A549 (cell line): ENCODE results near the gene SLC2A2. TPM values are rescaled to one million over a fixed set of nuclear protein-coding genes. Genes with fewer than 3 reads are reported as not detected.

Source experiments
- ATAC-seq, 2 experiments: fragments of 200-7000 bp in 1 of 2; fragments of >200 bp in 1 of 2; cut with Nextera tagmentation in 1 of 2; cut with Tn5 transposase in 1 of 2; 3 replicates each; pipeline versions ENCODE4 v1.8.0 to v1.9.1; 2018 to 2020; ENCODE audit warnings: mild to moderate bottlenecking in 1 of 2, moderate library complexity in 1 of 2
- CTCF ChIA-PET: fragments of 300-600 bp; sonication (Branson Sonifier 250); formaldehyde crosslinking; extraction: SDS; loops from one replicate; lab custom pipeline; 2021; ENCODE audit warnings: antibody characterized with exemption, inconsistent platforms; lab: Yijun Ruan, JAX
- POLR2A ChIA-PET: fragments of 350-600 bp; formaldehyde crosslinking; extraction: SDS; loops from one replicate; lab custom pipeline; 2021; ENCODE audit warnings: antibody characterized with exemption, inconsistent platforms; lab: Yijun Ruan, JAX
- DNase-seq, 2 experiments: peaks; one replicate each; pipeline versions ENCODE4 v3.0.0 to v3.0.0-alpha.2; 2011 to 2016; ENCODE audit warnings: low read depth in 1 of 2, low spot score in 1 of 2
- FAIRE-seq: peaks from 2 replicates; lab custom pipeline; 2011; peaks lifted over from hg19 to GRCh38; lab: Jason Lieb, UNC
- H3K27ac ChIP-seq, 2 experiments: fragments of >200 bp; sonication (Bioruptor Twin); formaldehyde crosslinking; 3 replicates each; pipeline ENCODE4 v1.5.1; 2016 to 2017
- H3K4me1 ChIP-seq: fragments of >200 bp; sonication (Bioruptor Twin); formaldehyde crosslinking; 3 replicates; pipeline ENCODE4 v1.6.1; 2016
- H3K4me2 ChIP-seq: fragments of >200 bp; sonication (Bioruptor Twin); formaldehyde crosslinking; 3 replicates; pipeline ENCODE4 v1.6.1; 2016
- H3K4me3 ChIP-seq: fragments of >200 bp; sonication (Bioruptor Twin); formaldehyde crosslinking; 3 replicates; pipeline ENCODE4 v1.5.1; 2016
- H3K9me3 ChIP-seq: fragments of >200 bp; sonication (Bioruptor Twin); formaldehyde crosslinking; 3 replicates; pipeline ENCODE4 v1.6.1; 2016
- CBX2 ChIP-seq: fragments of 200-600 bp; sonication (generic); IDR thresholded peaks from 2 replicates; pipeline ENCODE4 v1.6.1; 2016; ENCODE audit warnings: low read depth, mild to moderate bottlenecking, borderline replicate concordance
- EHF ChIP-seq: fragments of 250-450 bp; sonication (Bioruptor Pico); IDR thresholded peaks from 2 replicates; pipeline ENCODE4 v1.5.0; 2020; ENCODE audit warnings: mild to moderate bottlenecking
- ESRRA ChIP-seq: fragments of 150-350 bp; IDR thresholded peaks from 2 replicates; pipeline ENCODE4 v1.6.1; 2014; ENCODE audit warnings: mild to moderate bottlenecking, low read length, borderline replicate concordance
- FOSL2 ChIP-seq, 2 experiments: fragments of 450-650 bp in 1 of 2; fragments of >200 bp in 1 of 2; sonication (Bioruptor Twin) in 1 of 2; formaldehyde crosslinking; IDR thresholded peaks; 2 replicates each; pipeline versions ENCODE4 v1.5.0 to v1.6.1; 2016 to 2020; ENCODE audit warnings: mild to moderate bottlenecking in 1 of 2, moderate library complexity in 1 of 2
- FOXS1 ChIP-seq: fragments of 250-450 bp; sonication (Bioruptor Pico); IDR thresholded peaks from 2 replicates; pipeline ENCODE4 v1.5.0; 2020; ENCODE audit warnings: mild to moderate bottlenecking, moderate library complexity
- GATA3 ChIP-seq: IDR thresholded peaks from 2 replicates; pipeline ENCODE4 v1.6.1; 2012; ENCODE audit warnings: borderline replicate concordance
- HDAC2 ChIP-seq: fragments of 200-600 bp; sonication (generic); IDR thresholded peaks from 2 replicates; pipeline ENCODE4 v1.6.1; 2016
- HOXB13 ChIP-seq: fragments of 250-450 bp; sonication (Bioruptor Pico); IDR thresholded peaks from 2 replicates; pipeline ENCODE4 v1.5.0; 2020; ENCODE audit warnings: low read depth, mild to moderate bottlenecking, moderate library complexity
- HOXB5 ChIP-seq: fragments of 250-450 bp; sonication (Bioruptor Pico); IDR thresholded peaks from 2 replicates; pipeline ENCODE4 v1.5.0; 2020; ENCODE audit warnings: mild to moderate bottlenecking, moderate library complexity
- JUN ChIP-seq, 2 experiments: fragments of >200 bp; sonication (Bioruptor Twin); formaldehyde crosslinking; IDR thresholded peaks; 2 replicates in 1 of 2; 3 replicates in 1 of 2; pipeline ENCODE4 v1.6.1; 2016 to 2017
- JUNB ChIP-seq: fragments of >200 bp; sonication (Bioruptor Twin); formaldehyde crosslinking; IDR thresholded peaks from 2 replicates; pipeline ENCODE4 v1.6.1; 2016
- PHF8 ChIP-seq: fragments of 200-600 bp; sonication (generic); IDR thresholded peaks from 2 replicates; pipeline ENCODE4 v1.6.1; 2016; ENCODE audit warnings: low read depth, mild to moderate bottlenecking, antibody characterized with exemption, moderate library complexity, borderline replicate concordance
- POLR2A ChIP-seq: IDR thresholded peaks from 2 replicates; pipeline ENCODE4 v1.6.1; 2012; ENCODE audit warnings: mild to moderate bottlenecking, low read length
- RCOR1 ChIP-seq: fragments of 150-350 bp; IDR thresholded peaks from 2 replicates; pipeline ENCODE4 v1.6.1; 2014; ENCODE audit warnings: antibody characterized with exemption, low read length, low read depth
- ZNF302 ChIP-seq: fragments of 250-450 bp; sonication (Bioruptor Pico); IDR thresholded peaks from 2 replicates; pipeline ENCODE4 v1.9.0; 2021; ENCODE audit warnings: inconsistent platforms, mild to moderate bottlenecking, moderate library complexity
- WGBS: methylation state at CpG from one replicate; pipeline ENCODE4 v1.1.6; 2017; ENCODE audit errors: missing lambda C conversion rate; 5-methylcytosine and 5-hydroxymethylcytosine counted together
- polyA plus RNA-seq, 4 experiments: library from polyadenylated mRNA; depleted of rRNA in 3 of 4; stranded (reverse); fragments of >200 nt; fragmentation: RNase III in 1 of 4; extraction: RNeasy Plus Mini Kit Qiagen cat#74134 plus additional on column Dnase treatment in 1 of 4; gene quantifications; 2 replicates in 3 of 4; 3 replicates in 1 of 4; pipeline ENCODE4 v1.2.3, GENCODE V29; 2011 to 2017
- TF ChIP-seq, protein P1 (sequence below): IDR thresholded peaks from 2 replicates; pipeline ENCODE4 v1.6.1; 2012
- TF ChIP-seq, protein P2 (sequence below): fragments of 450-650 bp; IDR thresholded peaks from 2 replicates; pipeline ENCODE4 v1.6.1; 2014; ENCODE audit warnings: antibody characterized with exemption
- TF ChIP-seq, protein P3 (sequence below): fragments of 250-450 bp; sonication (Bioruptor Pico); IDR thresholded peaks from 2 replicates; pipeline ENCODE4 v1.5.0; 2021; ENCODE audit warnings: mild to moderate bottlenecking, moderate library complexity, borderline replicate concordance
- TF ChIP-seq, protein P4 (sequence below): fragments of >200 bp; sonication (Bioruptor Twin); formaldehyde crosslinking; IDR thresholded peaks from 2 replicates; pipeline ENCODE4 v1.6.1; 2016

Gene SLC2A2
- polyA plus RNA-seq, 2 of the 4 experiments (the other 2 are of a cell fraction): not detected

DNA sequence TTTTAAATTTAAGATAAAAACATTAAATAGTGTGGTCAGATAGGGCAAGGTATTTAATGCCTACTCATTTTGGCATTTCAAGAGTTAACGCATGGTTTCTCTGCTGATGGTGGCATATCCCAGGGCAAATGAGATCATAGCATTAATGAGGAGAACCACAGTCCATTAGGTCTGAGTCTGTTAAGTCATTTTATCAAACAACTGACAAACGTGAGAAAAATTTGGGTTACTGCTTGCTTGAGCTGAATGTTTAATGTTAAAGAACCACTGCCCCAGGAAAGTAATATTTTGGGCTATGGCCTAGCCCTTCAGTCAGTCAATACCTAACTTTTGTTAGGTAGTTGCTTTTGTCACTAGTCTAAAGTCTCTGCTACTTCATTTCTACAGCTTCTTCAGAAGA lies 37.9 kb upstream of the SLC2A2 start:
- DNase-seq (no peak), ATAC-seq (no peak), FAIRE-seq (no peak)
- Histone ChIP-seq H3K4me1 (no peaks in the 10 kb centered on the region), H3K4me3 (no peak overlapping the region), H3K9me3 (no peaks in the 10 kb centered on the region), H3K27ac (no peak overlapping the region), H3K4me2 (no peak overlapping the region)
- 63% methylated on average over 2 of the region's 2 CpGs for WGBS
- TF ChIP-seq GATA3 (no peak), HOXB13 (CRISPR knock-in tag) (no peak)
- ChIA-PET POLR2A (no interaction called here), CTCF (interaction anchor here (1.0 kb wide), 1 partner anchor 9 kb away, joined by 3 read pairs; no protein-coding TSS in a partner anchor)

DNA sequence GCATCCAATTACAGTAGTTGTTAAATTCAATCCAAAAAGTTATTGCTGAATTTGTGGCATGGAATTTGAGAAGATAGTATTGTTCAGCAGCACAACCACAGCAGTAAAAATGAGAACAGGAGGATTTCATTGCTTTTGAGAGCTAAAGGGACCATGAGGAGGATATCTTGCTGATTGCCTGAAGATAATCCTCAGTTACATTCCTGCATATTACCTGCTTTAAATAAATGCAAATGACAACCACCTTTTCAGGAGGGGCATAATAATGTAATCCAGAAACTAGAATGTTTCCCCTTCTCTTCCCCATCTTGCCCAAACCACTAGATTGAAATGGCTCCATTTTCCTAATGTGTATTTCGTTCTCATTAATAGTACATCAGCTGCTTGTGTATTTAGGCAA lies 35.2 kb upstream of the SLC2A2 start:
- WGBS: 91% methylated on average over 1 of the region's 1 CpG
- Histone ChIP-seq H3K4me1 (peaks cover 25% of the 10 kb centered on the region), H3K4me3 (no peak overlapping the region), H3K4me2 (no peak overlapping the region), H3K9me3 (no peaks in the 10 kb centered on the region), H3K27ac (no peak overlapping the region)
- ChIA-PET CTCF (interaction anchor here (1.0 to 1.9 kb wide), 4 partner anchors 11 to 106 kb away, joined by 3 to 8 read pairs (median 4); no protein-coding TSS in a partner anchor), POLR2A (no interaction called here)
- FAIRE-seq: no peak
- no peak for ATAC-seq
- TF ChIP-seq JUN (IDR thresholded peaks at IDR 0.05): no peak
- TF ChIP-seq, protein P1, sequence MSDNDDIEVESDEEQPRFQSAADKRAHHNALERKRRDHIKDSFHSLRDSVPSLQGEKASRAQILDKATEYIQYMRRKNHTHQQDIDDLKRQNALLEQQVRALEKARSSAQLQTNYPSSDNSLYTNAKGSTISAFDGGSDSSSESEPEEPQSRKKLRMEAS: no peak
- no peak for TF ChIP-seq HDAC2
- no peak for DNase-seq

DNA sequence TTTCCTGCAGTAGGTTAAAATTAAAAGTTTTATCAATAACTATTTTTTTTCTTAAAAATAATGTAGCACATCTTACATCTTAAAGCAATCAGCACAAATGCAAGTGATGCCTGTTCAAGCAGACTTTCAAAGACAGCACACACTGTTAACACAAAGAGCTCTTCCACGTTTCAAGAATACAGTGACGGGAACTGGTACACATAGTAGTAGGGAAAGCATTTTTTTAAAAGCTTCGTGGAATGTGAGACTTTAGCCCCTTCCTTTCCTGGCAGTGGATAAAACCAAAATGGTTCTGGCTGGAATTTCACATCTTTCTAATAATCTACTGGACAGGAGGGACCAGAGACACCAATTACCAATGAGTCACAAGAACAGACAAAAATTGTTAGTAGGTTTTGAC lies 33.5 kb upstream of the SLC2A2 start:
- Histone ChIP-seq H3K4me1 (peaks cover 41% of the 10 kb centered on the region), H3K4me3 (no peak overlapping the region), H3K4me2 (no peak overlapping the region), H3K9me3 (no peaks in the 10 kb centered on the region), H3K27ac (no peak overlapping the region)
- 73% methylated on average over 3 of the region's 3 CpGs for WGBS
- ChIA-PET POLR2A (no interaction called here), CTCF (interaction anchor here (1.2 kb wide), 1 partner anchor 10 kb away, joined by 3 read pairs; no protein-coding TSS in a partner anchor)
- FAIRE-seq (no peak), ATAC-seq (no peak), DNase-seq (no peak)
- no peak for TF ChIP-seq JUNB
- TF ChIP-seq, protein P2, sequence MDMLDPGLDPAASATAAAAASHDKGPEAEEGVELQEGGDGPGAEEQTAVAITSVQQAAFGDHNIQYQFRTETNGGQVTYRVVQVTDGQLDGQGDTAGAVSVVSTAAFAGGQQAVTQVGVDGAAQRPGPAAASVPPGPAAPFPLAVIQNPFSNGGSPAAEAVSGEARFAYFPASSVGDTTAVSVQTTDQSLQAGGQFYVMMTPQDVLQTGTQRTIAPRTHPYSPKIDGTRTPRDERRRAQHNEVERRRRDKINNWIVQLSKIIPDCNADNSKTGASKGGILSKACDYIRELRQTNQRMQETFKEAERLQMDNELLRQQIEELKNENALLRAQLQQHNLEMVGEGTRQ: no peak

DNA sequence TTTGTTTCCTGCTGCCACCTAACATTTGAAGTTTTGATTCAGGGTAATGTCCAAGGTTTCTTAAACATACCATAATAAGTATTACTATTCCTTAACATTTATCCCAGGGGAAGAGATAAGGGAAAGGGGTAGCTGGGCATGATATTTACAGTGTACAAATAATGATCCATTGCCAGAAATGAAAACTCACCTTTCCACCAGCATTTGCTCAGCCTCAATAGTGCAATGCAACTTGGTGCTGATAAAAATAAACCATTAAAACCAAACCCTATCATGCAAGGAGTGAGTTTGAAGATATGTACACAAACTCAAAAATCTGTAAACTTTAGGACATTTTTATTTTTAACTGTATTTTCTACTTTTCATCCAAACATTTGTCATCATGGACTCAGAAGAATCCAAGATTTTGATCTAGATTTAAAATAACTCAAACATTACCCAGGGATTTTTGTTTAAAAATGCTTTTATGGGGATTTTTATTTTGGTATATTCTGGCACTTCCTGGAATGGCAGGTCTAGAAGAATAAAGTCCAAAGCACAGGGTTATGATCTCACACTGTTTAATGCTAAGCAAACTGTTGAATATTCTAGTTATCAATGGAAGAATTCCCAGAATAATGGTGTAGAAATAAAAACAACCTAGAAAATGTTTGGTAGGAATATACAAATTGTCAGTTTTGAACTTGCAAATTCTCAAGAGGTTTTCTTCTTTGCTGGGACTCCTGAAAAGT lies 32.5 kb upstream of the SLC2A2 start:
- no peaks in the 10 kb centered on the region for H3K9me3 ChIP-seq
- no peak for TF ChIP-seq ZNF302 (CRISPR knock-in tag)
- no peak for TF ChIP-seq HOXB5 (CRISPR knock-in tag)
- no peak for TF ChIP-seq RCOR1
- no peak for TF ChIP-seq HDAC2
- H3K27ac ChIP-seq: no peak overlapping the region
- ChIA-PET POLR2A (no interaction called here), CTCF (no interaction called here)
- H3K4me2 ChIP-seq: peak overlapping the region; percentile 19; the same call in 1 of the 3 replicates
- H3K4me1 ChIP-seq: peaks cover 50% of the 10 kb centered on the region
- ATAC-seq (no peak), DNase-seq (no peak), FAIRE-seq (no peak)
- no peak overlapping the region for H3K4me3 ChIP-seq

DNA sequence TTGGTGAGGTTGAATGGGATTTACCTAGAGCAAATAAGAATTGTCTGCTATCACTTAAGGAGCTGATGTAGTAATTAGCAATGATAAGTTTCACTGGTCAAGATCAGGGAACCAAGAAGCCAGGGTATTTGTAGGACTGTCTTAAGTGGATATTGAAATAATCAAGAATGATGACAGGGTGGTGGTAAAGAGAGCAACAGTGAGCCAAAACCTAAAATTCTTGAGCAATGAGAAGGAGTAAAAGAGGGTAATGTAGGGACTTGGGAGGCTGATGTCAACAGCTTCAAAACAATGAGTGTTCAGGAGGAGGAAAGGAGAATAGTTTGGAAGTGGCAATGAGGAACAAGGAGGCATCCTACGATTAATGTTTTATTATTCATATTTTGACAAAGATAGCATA lies 31.5 kb upstream of the SLC2A2 start:
- ATAC-seq (no peak), FAIRE-seq (no peak), DNase-seq (no peak)
- 91% methylated on average over 1 of the region's 1 CpG for WGBS
- TF ChIP-seq EHF (no peak), PHF8 (no peak), FOXS1 (CRISPR knock-in tag) (no peak), POLR2A (no peak), RCOR1 (no peak), FOSL2 (IDR thresholded peaks at IDR 0.05) (no peak), FOSL2 (CRISPR knock-in tag; IDR thresholded peaks at IDR 0.05) (no peak), CBX2 (no peak), ESRRA (no peak)
- TF ChIP-seq, protein P3, sequence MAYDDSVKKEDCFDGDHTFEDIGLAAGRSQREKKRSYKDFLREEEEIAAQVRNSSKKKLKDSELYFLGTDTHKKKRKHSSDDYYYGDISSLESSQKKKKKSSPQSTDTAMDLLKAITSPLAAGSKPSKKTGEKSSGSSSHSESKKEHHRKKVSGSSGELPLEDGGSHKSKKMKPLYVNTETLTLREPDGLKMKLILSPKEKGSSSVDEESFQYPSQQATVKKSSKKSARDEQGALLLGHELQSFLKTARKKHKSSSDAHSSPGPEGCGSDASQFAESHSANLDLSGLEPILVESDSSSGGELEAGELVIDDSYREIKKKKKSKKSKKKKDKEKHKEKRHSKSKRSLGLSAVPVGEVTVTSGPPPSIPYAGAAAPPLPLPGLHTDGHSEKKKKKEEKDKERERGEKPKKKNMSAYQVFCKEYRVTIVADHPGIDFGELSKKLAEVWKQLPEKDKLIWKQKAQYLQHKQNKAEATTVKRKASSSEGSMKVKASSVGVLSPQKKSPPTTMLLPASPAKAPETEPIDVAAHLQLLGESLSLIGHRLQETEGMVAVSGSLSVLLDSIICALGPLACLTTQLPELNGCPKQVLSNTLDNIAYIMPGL (CRISPR knock-in tag): no peak
- TF ChIP-seq, protein P2: no peak
- TF ChIP-seq, protein P4, sequence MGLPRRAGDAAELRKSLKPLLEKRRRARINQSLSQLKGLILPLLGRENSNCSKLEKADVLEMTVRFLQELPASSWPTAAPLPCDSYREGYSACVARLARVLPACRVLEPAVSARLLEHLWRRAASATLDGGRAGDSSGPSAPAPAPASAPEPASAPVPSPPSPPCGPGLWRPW: no peak
- Histone ChIP-seq H3K4me1 (peaks cover 53% of the 10 kb centered on the region), H3K27ac (peak overlapping the region in 1 of 2 experiments; percentile 86; a peak in 2 of 6 replicates), H3K9me3 (no peaks in the 10 kb centered on the region), H3K4me3 (no peak overlapping the region), H3K4me2 (no peak overlapping the region)
- ChIA-PET POLR2A (no interaction called here), CTCF (interaction anchor here (1.0 kb wide), 1 partner anchor 8 kb away, joined by 5 read pairs; no protein-coding TSS in a partner anchor)
